ENCODE results near the gene CLN5. TPM values are rescaled to one million over a fixed set of nuclear protein-coding genes. Genes with fewer than 3 reads are reported as not detected.

CLN5 gene
- total and polyA plus RNA-seq, 2 of the 4 experiments (the other 2 are of a cell fraction): 11.3 to 15.1 TPM

DNA sequence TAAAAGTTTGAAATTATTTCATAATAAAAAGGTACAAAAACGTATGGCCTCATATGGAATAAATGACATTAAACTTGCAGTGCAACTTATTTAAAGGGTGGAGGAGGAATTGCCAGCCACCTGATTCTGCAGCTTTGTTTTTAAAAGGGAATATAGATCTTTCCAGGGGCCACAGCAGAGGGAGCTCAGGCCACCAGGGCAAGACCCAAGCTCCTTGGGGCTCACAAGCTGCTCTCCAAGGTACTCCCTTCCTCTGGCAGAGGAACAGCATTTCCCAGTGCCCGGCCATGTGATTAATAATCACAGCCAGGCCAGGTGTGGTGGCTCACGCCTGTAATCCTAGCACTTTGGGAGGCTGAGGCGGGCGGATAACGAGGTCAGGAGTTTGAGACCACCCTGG, 37.3 kb upstream of the CLN5 start:
- no peak overlapping the region for H3K18ac ChIP-seq (ENCODE audit: low read depth, low read length)
- ChIA-PET CTCF (interaction anchor here (0.6 kb wide), 1 partner anchor 441 kb away, joined by 4 read pairs; no protein-coding TSS in a partner anchor), POLR2A (ENCODE audit: unreplicated experiment) (no interaction called here)
- ATAC-seq (ENCODE audit: low read depth) (no peak), DNase-seq (no peak)
- dilution Hi-C loops (cut with HindIII; ENCODE audit: low sequenced_read_pairs, unreplicated experiment): no loop called here
- H3K9ac ChIP-seq (ENCODE audit: low read depth, low read length): no peak overlapping the region
- H3K56ac ChIP-seq (ENCODE audit: extremely low read depth, insufficient read depth, low read length): no peak overlapping the region
- no peak overlapping the region for H4K91ac ChIP-seq (ENCODE audit: insufficient read depth, low read depth, low read length)
- no peak overlapping the region for H2BK5ac ChIP-seq (ENCODE audit: low read depth, low read length, poor library complexity, severe bottlenecking)
- no peaks in the 10 kb centered on the region for H4K20me1 ChIP-seq (ENCODE audit: insufficient read depth, low read length)
- no peak overlapping the region for H4K8ac ChIP-seq (ENCODE audit: low read depth in 2 of 2, low read length in 2 of 2)
- no peak overlapping the region for H2BK120ac ChIP-seq (ENCODE audit: low read depth, low read length)
- H3K4me1 ChIP-seq (ENCODE audit: control insufficient read depth, insufficient read depth, low read length): no peaks in the 10 kb centered on the region
- no peak overlapping the region for H2AK9ac ChIP-seq (replicated peaks; ENCODE audit: low read depth, low read length, poor library complexity)
- H3K23ac ChIP-seq (ENCODE audit: low read depth, low read length): no peak overlapping the region
- H2BK20ac ChIP-seq (ENCODE audit: low read depth, low read length): no peak overlapping the region
- no peak overlapping the region for H3K4ac ChIP-seq (ENCODE audit: low read depth, low read length)
- no peaks in the 10 kb centered on the region for H3K36me3 ChIP-seq (ENCODE audit: control insufficient read depth, insufficient read depth, low read length)
- peaks cover 6% of the 10 kb centered on the region; the same call in 1 of the 2 replicates for H3K27me3 ChIP-seq (ENCODE audit: control insufficient read depth, insufficient read depth, low read length)
- in situ Hi-C loops (cut with MboI; ENCODE audit: low sequenced_read_pairs): no loop called here
- no peak overlapping the region for H2BK15ac ChIP-seq (ENCODE audit: low read depth, low read length)
- intact Hi-C loops (cut with micrococcal nuclease): no loop called here
- no peak overlapping the region for H2AK5ac ChIP-seq (ENCODE audit: low read depth, low read length)
- no peak overlapping the region for H3K4me3 ChIP-seq (ENCODE audit: insufficient read depth, low read depth, low read length)
- WGBS, 2 experiments (ENCODE audit: extremely low coverage in 2 of 2, insufficient read length in 1 of 2): 83% methylated on average over 2 of the region's 6 CpGs; no CpG with 5 or more reads in 1 of the 2 experiments
- H4K5ac ChIP-seq (ENCODE audit: low read depth, low read length): no peak overlapping the region
- H3K9me3 ChIP-seq (ENCODE audit: control insufficient read depth, insufficient read depth, low read length): peaks cover 2% of the 10 kb centered on the region; the same call in 1 of the 2 replicates
- no peak for TF ChIP-seq MXI1 (IDR thresholded peaks at IDR 0.05; ENCODE audit: borderline replicate concordance, low read depth, low read length)
- TF ChIP-seq NFE2L2 (IDR thresholded peaks at IDR 0.05; ENCODE audit: low read depth, low read length): no peak
- TF ChIP-seq BHLHE40 (IDR thresholded peaks at IDR 0.05; ENCODE audit: low read depth, low read length): no peak
- TF ChIP-seq MAZ (IDR thresholded peaks at IDR 0.05; ENCODE audit: borderline replicate concordance, low read depth, low read length): no peak
- no peak for TF ChIP-seq POLR2A (IDR thresholded peaks at IDR 0.05; ENCODE audit: low read depth, low read length)
- no peak for TF ChIP-seq SMC3 (IDR thresholded peaks at IDR 0.05; ENCODE audit: low read depth, low read length)
- TF ChIP-seq, protein P1, sequence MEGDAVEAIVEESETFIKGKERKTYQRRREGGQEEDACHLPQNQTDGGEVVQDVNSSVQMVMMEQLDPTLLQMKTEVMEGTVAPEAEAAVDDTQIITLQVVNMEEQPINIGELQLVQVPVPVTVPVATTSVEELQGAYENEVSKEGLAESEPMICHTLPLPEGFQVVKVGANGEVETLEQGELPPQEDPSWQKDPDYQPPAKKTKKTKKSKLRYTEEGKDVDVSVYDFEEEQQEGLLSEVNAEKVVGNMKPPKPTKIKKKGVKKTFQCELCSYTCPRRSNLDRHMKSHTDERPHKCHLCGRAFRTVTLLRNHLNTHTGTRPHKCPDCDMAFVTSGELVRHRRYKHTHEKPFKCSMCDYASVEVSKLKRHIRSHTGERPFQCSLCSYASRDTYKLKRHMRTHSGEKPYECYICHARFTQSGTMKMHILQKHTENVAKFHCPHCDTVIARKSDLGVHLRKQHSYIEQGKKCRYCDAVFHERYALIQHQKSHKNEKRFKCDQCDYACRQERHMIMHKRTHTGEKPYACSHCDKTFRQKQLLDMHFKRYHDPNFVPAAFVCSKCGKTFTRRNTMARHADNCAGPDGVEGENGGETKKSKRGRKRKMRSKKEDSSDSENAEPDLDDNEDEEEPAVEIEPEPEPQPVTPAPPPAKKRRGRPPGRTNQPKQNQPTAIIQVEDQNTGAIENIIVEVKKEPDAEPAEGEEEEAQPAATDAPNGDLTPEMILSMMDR (conservative IDR thresholded peaks at IDR 0.05; ENCODE audit: low read depth, low read length): no peak
- TF ChIP-seq RFX5 (IDR thresholded peaks at IDR 0.05; ENCODE audit: low read depth, low read length): no peak
- TF ChIP-seq RAD21 (IDR thresholded peaks at IDR 0.05; ENCODE audit: low read length): no peak
- TF ChIP-seq, protein P2, sequence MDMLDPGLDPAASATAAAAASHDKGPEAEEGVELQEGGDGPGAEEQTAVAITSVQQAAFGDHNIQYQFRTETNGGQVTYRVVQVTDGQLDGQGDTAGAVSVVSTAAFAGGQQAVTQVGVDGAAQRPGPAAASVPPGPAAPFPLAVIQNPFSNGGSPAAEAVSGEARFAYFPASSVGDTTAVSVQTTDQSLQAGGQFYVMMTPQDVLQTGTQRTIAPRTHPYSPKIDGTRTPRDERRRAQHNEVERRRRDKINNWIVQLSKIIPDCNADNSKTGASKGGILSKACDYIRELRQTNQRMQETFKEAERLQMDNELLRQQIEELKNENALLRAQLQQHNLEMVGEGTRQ (IDR thresholded peaks at IDR 0.05; ENCODE audit: low read depth, low read length): no peak
- TF ChIP-seq MAFK (IDR thresholded peaks at IDR 0.05; ENCODE audit: low read depth, low read length): no peak
- H3K79me1 ChIP-seq (ENCODE audit: low read depth in 1 of 2, low read length in 2 of 2): no peaks in the 10 kb centered on the region
- H3K27ac ChIP-seq (ENCODE audit: insufficient read depth, low read length): no peak overlapping the region
- H2AFZ ChIP-seq (replicated peaks; ENCODE audit: low read length, poor library complexity): no peak overlapping the region
- BruUV-seq (replicated peaks): no TSS peak
- H3K9me1 ChIP-seq (ENCODE audit: insufficient read depth, low read length): no peaks in the 10 kb centered on the region
- no peak overlapping the region for H3K4me2 ChIP-seq (ENCODE audit: low read depth, low read length)
- no peak overlapping the region for H3K14ac ChIP-seq (replicated peaks; ENCODE audit: low read depth, low read length)
